ENCODE measurements around the gene RELT.
A peak's percentile ranks its signal among the peaks of the same experiment; 100 is the strongest.

RELT gene

DNA sequence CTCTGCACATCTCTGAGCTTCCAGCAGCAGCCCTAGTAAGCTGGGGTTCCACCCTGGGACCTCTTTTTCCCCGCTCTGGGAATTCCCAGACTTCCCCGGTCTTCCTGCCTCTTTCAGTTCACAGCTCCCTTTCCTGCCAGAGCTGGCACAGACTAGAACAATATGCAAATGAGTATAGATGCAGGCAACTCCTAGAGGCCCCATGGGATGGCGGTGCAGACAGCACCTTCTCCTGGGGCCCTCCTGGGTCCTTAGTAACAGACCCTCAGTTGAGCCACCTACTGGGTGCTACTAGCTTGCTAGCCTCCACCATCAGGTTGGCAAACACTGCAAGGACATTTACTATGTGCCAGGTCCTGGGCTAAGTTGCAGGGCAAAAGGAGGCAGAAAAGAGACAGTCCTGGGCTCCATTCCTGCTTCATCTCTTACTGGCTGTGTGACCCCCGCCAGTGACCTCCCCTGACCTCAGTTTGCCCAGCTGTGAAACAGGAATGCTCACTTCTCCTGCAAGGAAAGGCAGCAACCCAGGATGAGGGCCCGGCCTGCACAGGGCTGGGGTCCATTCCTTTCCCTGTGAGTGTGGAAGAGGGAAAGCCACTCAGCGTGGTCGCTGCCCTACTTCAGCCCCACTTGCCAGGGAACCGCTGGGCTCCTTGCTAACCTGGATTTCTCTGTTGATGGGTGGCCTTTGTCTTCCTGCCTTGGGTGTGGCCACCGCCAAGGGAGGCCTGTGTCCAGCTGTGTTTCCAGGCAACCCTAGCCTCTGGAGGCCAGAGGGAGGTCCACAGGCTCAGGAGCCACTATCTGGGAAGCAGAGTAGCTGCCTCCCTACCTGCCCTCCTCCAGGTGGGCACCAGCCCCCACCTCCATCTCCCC, 7.3 kb downstream of the RELT start:
- Histone ChIP-seq H3K27me3 (ENCODE audit: control insufficient read depth in 5 of 5, insufficient read depth in 4 of 5, low read length in 5 of 5) (no peaks in the 10 kb centered on the region), H3K4me3 (ENCODE audit: low read depth in 1 of 5, low read length in 5 of 5) (no peak overlapping the region), H3K36me3 (ENCODE audit: control insufficient read depth in 5 of 5, insufficient read depth in 5 of 5, low read length in 5 of 5) (no peaks in the 10 kb centered on the region), H3K9ac (ENCODE audit: low read length in 5 of 5) (peak overlapping the region in 1 of 5 donors; percentile 10), H3K27ac (ENCODE audit: low read depth, low read length) (no peak overlapping the region), H3K4me1 (ENCODE audit: control insufficient read depth in 5 of 5, insufficient read depth in 5 of 5, low read length in 5 of 5) (peaks cover 4 to 99% (median 60%) of the 10 kb centered on the region in 5 donors), H3K9me3 (ENCODE audit: control insufficient read depth in 5 of 5, low read length in 5 of 5) (no peaks in the 10 kb centered on the region)

DNA sequence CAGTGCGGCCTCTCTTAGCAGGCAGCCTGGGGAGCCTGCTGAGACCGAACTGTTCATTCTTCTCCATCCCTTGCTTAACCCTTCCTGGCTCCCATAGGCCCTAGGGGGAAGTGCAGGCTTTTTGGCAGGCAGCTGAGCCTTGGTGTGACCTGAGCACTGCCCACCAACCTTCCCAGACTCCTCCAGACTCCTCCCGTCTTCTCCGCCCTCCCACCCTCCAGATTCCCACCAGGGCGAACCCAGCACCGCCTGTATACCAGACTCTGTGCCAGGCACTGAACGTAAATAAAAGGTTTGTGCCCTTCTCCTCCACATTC, 7.9 kb downstream of the RELT start:
- H3K36me3 ChIP-seq (ENCODE audit: control insufficient read depth in 5 of 5, insufficient read depth in 5 of 5, low read length in 5 of 5): no peaks in the 10 kb centered on the region
- no peaks in the 10 kb centered on the region for H3K27me3 ChIP-seq (ENCODE audit: control insufficient read depth in 5 of 5, insufficient read depth in 4 of 5, low read length in 5 of 5)
- H3K27ac ChIP-seq (ENCODE audit: low read depth, low read length): no peak overlapping the region
- H3K9ac ChIP-seq (ENCODE audit: low read length in 5 of 5): no peak overlapping the region
- H3K4me3 ChIP-seq (ENCODE audit: low read depth in 1 of 5, low read length in 5 of 5): no peak overlapping the region
- H3K9me3 ChIP-seq (ENCODE audit: control insufficient read depth in 5 of 5, low read length in 5 of 5): no peaks in the 10 kb centered on the region
- H3K4me1 ChIP-seq (ENCODE audit: control insufficient read depth in 5 of 5, insufficient read depth in 5 of 5, low read length in 5 of 5): peaks cover 4 to 99% (median 58%) of the 10 kb centered on the region in 5 donors

GRCh38 chr11:73384531-73384871, 8.3 kb downstream of the RELT start:
- Histone ChIP-seq H3K27ac (ENCODE audit: low read depth, low read length) (no peak overlapping the region), H3K36me3 (ENCODE audit: control insufficient read depth in 5 of 5, insufficient read depth in 5 of 5, low read length in 5 of 5) (no peaks in the 10 kb centered on the region), H3K9ac (ENCODE audit: low read length in 5 of 5) (no peak overlapping the region), H3K9me3 (ENCODE audit: control insufficient read depth in 5 of 5, low read length in 5 of 5) (no peaks in the 10 kb centered on the region), H3K27me3 (ENCODE audit: control insufficient read depth in 5 of 5, insufficient read depth in 4 of 5, low read length in 5 of 5) (no peaks in the 10 kb centered on the region), H3K4me1 (ENCODE audit: control insufficient read depth in 5 of 5, insufficient read depth in 5 of 5, low read length in 5 of 5) (peaks cover 4 to 100% (median 58%) of the 10 kb centered on the region in 5 donors), H3K4me3 (ENCODE audit: low read depth in 1 of 5, low read length in 5 of 5) (no peak overlapping the region)

DNA sequence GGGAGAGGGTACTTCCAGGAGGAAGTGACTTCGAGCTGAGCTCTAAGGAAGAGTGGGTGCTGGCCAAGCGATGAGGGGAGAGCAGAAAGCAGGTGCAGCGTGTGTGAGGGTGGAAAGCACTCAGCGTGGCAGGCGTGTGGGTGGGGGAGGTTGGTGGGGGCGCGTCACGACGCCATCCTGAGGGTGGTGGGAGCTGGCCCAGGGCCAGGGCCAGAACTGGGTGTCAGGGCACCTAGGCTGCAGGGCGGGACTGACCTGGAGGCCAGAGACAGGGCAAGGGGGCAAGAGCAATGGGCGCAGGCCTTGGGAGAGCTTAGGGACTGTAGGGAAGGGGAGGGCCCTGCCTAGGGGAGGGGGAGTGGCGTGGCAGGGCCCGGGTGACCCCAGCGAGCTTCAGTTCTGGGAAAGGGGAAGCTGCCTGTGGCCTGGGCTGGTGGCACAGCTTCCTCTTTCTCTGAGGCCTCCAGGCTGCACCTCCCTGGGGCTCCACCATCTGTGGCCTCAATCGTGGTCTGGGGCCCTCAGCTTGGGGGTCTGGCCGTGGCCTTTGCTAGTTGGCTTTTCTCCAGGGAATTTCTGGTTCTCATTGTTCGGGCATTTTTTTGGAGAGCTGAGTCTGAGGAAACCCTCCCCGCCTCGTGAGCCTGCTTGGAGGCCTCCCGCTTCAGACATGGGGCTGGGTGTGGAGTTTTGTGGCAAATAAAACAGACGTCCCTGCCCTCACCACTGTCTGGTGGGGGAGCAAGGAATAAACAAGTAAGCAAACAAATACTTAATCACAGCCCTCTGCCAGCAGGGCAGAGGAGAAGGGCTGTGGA, 8.9 kb downstream of the RELT start:
- Histone ChIP-seq H3K9me3 (ENCODE audit: control insufficient read depth in 5 of 5, low read length in 5 of 5) (no peaks in the 10 kb centered on the region), H3K27me3 (ENCODE audit: control insufficient read depth in 5 of 5, insufficient read depth in 4 of 5, low read length in 5 of 5) (no peaks in the 10 kb centered on the region), H3K4me1 (ENCODE audit: control insufficient read depth in 5 of 5, insufficient read depth in 5 of 5, low read length in 5 of 5) (peaks cover 2 to 100% (median 54%) of the 10 kb centered on the region in 5 donors), H3K27ac (ENCODE audit: low read depth, low read length) (peak overlapping the region; percentile 23), H3K4me3 (ENCODE audit: low read depth in 1 of 5, low read length in 5 of 5) (no peak overlapping the region), H3K9ac (ENCODE audit: low read length in 5 of 5) (peak overlapping the region in 1 of 5 donors; percentile 4), H3K36me3 (ENCODE audit: control insufficient read depth in 5 of 5, insufficient read depth in 5 of 5, low read length in 5 of 5) (no peaks in the 10 kb centered on the region)

GRCh38 chr11:73386016-73386415, 9.8 kb downstream of the RELT start:
- Histone ChIP-seq H3K27me3 (ENCODE audit: control insufficient read depth in 5 of 5, insufficient read depth in 4 of 5, low read length in 5 of 5) (no peaks in the 10 kb centered on the region), H3K36me3 (ENCODE audit: control insufficient read depth in 5 of 5, insufficient read depth in 5 of 5, low read length in 5 of 5) (no peaks in the 10 kb centered on the region), H3K4me1 (ENCODE audit: control insufficient read depth in 5 of 5, insufficient read depth in 5 of 5, low read length in 5 of 5) (peaks cover 2 to 94% (median 53%) of the 10 kb centered on the region in 5 donors), H3K9me3 (ENCODE audit: control insufficient read depth in 5 of 5, low read length in 5 of 5) (no peaks in the 10 kb centered on the region), H3K4me3 (ENCODE audit: low read depth in 1 of 5, low read length in 5 of 5) (no peak overlapping the region), H3K27ac (ENCODE audit: low read depth, low read length) (peak overlapping the region; percentile 23), H3K9ac (ENCODE audit: low read length in 5 of 5) (no peak overlapping the region)

DNA sequence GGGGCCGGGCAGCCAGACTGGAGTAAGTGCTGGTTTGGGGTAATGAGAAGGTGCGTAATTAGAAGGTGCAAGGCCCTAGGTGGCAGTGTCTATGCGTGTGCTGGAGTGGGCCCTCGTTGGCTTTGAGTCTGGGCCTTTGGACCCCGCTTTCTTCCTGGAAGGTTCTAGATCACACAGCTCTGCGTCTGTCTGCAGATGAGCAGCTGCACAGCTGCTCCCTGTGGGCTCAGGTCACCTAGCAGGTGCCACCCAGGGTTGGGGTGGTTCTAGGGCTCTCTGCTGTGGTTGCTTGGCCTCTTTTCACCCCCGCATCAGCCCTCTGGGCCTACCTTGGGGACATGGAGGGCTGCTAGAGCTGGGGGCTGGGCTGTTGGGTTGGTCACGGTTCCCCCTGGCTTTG, 10.3 kb downstream of the RELT start:
- peaks cover 2 to 89% (median 52%) of the 10 kb centered on the region in 5 donors for H3K4me1 ChIP-seq (ENCODE audit: control insufficient read depth in 5 of 5, insufficient read depth in 5 of 5, low read length in 5 of 5)
- H3K27me3 ChIP-seq (ENCODE audit: control insufficient read depth in 5 of 5, insufficient read depth in 4 of 5, low read length in 5 of 5): no peaks in the 10 kb centered on the region
- H3K4me3 ChIP-seq (ENCODE audit: low read depth in 1 of 5, low read length in 5 of 5): no peak overlapping the region
- peak overlapping the region; percentile 23 for H3K27ac ChIP-seq (ENCODE audit: low read depth, low read length)
- H3K9me3 ChIP-seq (ENCODE audit: control insufficient read depth in 5 of 5, low read length in 5 of 5): no peaks in the 10 kb centered on the region
- H3K9ac ChIP-seq (ENCODE audit: low read length in 5 of 5): no peak overlapping the region
- H3K36me3 ChIP-seq (ENCODE audit: control insufficient read depth in 5 of 5, insufficient read depth in 5 of 5, low read length in 5 of 5): no peaks in the 10 kb centered on the region

- Histone ChIP-seq H3K9ac (ENCODE audit: low read length in 5 of 5) (peak overlapping the region in 1 of 5 donors; percentile 23), H3K36me3 (ENCODE audit: control insufficient read depth in 5 of 5, insufficient read depth in 5 of 5, low read length in 5 of 5) (peaks cover 0 to 7% (median 0%) of the 10 kb centered on the region in 5 donors), H3K27ac (ENCODE audit: low read depth, low read length) (no peak overlapping the region), H3K4me1 (ENCODE audit: control insufficient read depth in 5 of 5, insufficient read depth in 5 of 5, low read length in 5 of 5) (peaks cover 2 to 77% (median 41%) of the 10 kb centered on the region in 5 donors), H3K9me3 (ENCODE audit: control insufficient read depth in 5 of 5, low read length in 5 of 5) (no peaks in the 10 kb centered on the region), H3K27me3 (ENCODE audit: control insufficient read depth in 5 of 5, insufficient read depth in 4 of 5, low read length in 5 of 5) (no peaks in the 10 kb centered on the region), H3K4me3 (ENCODE audit: low read depth in 1 of 5, low read length in 5 of 5) (no peak overlapping the region)
Observed at GRCh38 chr11:73387594-73388264, 11.5 kb downstream of the RELT start.

DNA sequence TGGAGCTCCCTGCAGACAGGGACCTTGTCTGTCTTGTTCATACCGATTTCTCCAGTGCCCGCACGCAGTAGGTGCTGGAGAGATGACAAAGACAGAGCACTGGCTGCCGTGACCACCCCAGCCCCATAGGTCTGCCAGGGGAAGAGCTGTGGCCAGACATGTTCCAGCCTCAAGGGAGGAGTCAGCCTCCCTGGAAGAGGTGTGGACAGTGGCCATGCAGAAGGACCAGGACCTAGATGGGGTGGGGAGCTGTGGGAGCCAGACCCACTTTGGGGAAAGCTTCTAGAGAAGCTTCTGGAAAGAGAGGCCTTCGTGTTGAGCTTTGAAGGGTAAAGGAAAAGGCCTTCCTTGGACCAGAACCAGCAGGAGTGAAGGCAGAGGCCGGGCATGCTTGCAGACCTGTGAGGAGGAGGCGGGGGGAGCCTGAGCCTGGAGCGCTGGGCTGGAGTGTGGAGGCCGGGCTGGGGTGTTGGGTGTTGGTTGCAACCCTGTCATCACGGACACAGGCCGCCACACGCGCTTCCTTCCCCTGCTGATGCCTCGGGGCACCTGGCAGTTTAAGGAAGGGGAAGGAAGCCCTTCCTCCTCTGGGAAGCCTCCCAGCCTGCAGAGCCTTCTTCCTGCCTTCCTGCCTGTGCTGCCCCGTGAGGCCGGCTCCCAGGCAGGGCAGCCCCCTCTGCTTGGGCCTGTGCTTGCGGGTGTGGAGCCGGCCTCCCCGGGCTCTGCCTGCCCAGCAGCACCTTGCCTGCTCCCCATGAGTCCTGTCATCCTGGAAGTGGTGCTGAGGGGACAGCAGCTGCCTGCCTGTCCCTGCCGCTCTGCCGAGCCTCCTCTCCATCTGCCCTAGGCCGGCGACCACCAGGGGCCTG, 12.3 kb downstream of the RELT start:
- H3K9ac ChIP-seq (ENCODE audit: low read length in 5 of 5): peak overlapping the region in 1 of 5 donors; percentile 23

GRCh38 chr11:73389134-73389525, 12.9 kb downstream of the RELT start:
- Histone ChIP-seq H3K9ac (ENCODE audit: low read length in 5 of 5) (no peak overlapping the region), H3K4me1 (ENCODE audit: control insufficient read depth in 5 of 5, insufficient read depth in 5 of 5, low read length in 5 of 5) (peaks cover 0 to 70% (median 31%) of the 10 kb centered on the region in 5 donors), H3K9me3 (ENCODE audit: control insufficient read depth in 5 of 5, low read length in 5 of 5) (no peaks in the 10 kb centered on the region), H3K27me3 (ENCODE audit: control insufficient read depth in 5 of 5, insufficient read depth in 4 of 5, low read length in 5 of 5) (no peaks in the 10 kb centered on the region), H3K4me3 (ENCODE audit: low read depth in 1 of 5, low read length in 5 of 5) (no peak overlapping the region), H3K36me3 (ENCODE audit: control insufficient read depth in 5 of 5, insufficient read depth in 5 of 5, low read length in 5 of 5) (peaks cover 0 to 10% (median 0%) of the 10 kb centered on the region in 5 donors), H3K27ac (ENCODE audit: low read depth, low read length) (no peak overlapping the region)

More for the DNA sequence above, 12.3 kb downstream of the RELT start:
- H3K4me3 ChIP-seq (ENCODE audit: low read depth in 1 of 5, low read length in 5 of 5): no peak overlapping the region
- peaks cover 0 to 76% (median 36%) of the 10 kb centered on the region in 5 donors for H3K4me1 ChIP-seq (ENCODE audit: control insufficient read depth in 5 of 5, insufficient read depth in 5 of 5, low read length in 5 of 5)
- H3K9me3 ChIP-seq (ENCODE audit: control insufficient read depth in 5 of 5, low read length in 5 of 5): no peaks in the 10 kb centered on the region
- H3K36me3 ChIP-seq (ENCODE audit: control insufficient read depth in 5 of 5, insufficient read depth in 5 of 5, low read length in 5 of 5): peaks cover 0 to 7% (median 0%) of the 10 kb centered on the region in 5 donors
- no peak overlapping the region for H3K27ac ChIP-seq (ENCODE audit: low read depth, low read length)
- no peaks in the 10 kb centered on the region for H3K27me3 ChIP-seq (ENCODE audit: control insufficient read depth in 5 of 5, insufficient read depth in 4 of 5, low read length in 5 of 5)
